GM23338 (cell line): ENCODE results near the gene ADCY3. TPM values are rescaled to one million over a fixed set of nuclear protein-coding genes. Genes with fewer than 3 reads are reported as not detected.

ENCODE experiments used
- ATAC-seq: fragments of 200-7000 bp; cut with Tn5 transposase; 3 replicates; pipeline ENCODE4 v1.9.1; 2020
- DNase-seq: peaks from one replicate; pipeline ENCODE4 v3.0.0-alpha.2; 2015; ENCODE audit warnings: low spot score
- H2AFZ ChIP-seq: fragments of 200-600 bp; sonication (generic); 2 replicates; pipeline ENCODE4 v1.8.0; 2016; ENCODE audit warnings: antibody characterized with exemption, mild to moderate bottlenecking, moderate library complexity
- H3F3A ChIP-seq: fragments of 200-600 bp; sonication (generic); replicated peaks from 2 replicates; pipeline ENCODE4 v1.8.0; 2017; ENCODE audit warnings: antibody characterized with exemption, mixed run types, low read depth
- H3K27ac ChIP-seq: fragments of 200-600 bp; sonication (generic); 2 replicates; pipeline ENCODE4 v1.6.1; 2016; ENCODE audit warnings: low read depth
- H3K27me3 ChIP-seq: fragments of 200-600 bp; sonication (generic); 2 replicates; pipeline ENCODE4 v1.8.0; 2016; ENCODE audit warnings: mild to moderate bottlenecking, mixed run types, moderate library complexity; ENCODE audit not compliant: insufficient read depth
- H3K36me3 ChIP-seq: fragments of 200-600 bp; sonication (generic); 2 replicates; pipeline ENCODE4 v1.8.0; 2016; ENCODE audit warnings: mild to moderate bottlenecking; ENCODE audit not compliant: insufficient read depth
- H3K4me1 ChIP-seq: fragments of 200-600 bp; sonication (generic); 2 replicates; pipeline ENCODE4 v1.8.0; 2016; ENCODE audit warnings: mild to moderate bottlenecking, moderate library complexity; ENCODE audit not compliant: insufficient read depth
- H3K4me2 ChIP-seq: fragments of 200-600 bp; sonication (generic); 2 replicates; pipeline ENCODE4 v1.7.1; 2017; ENCODE audit warnings: mixed run types
- H3K4me3 ChIP-seq: fragments of 200-600 bp; sonication (generic); 2 replicates; pipeline ENCODE4 v1.6.1; 2016; ENCODE audit warnings: mixed run types
- H3K79me2 ChIP-seq: fragments of 200-600 bp; sonication (generic); replicated peaks from 2 replicates; pipeline ENCODE4 v1.8.0; 2017; ENCODE audit warnings: mild to moderate bottlenecking; ENCODE audit not compliant: insufficient read depth
- H3K9me2 ChIP-seq: fragments of 200-600 bp; sonication (generic); 2 replicates; pipeline ENCODE4 v1.8.0; 2017; ENCODE audit not compliant: insufficient read depth
- H4K20me1 ChIP-seq: fragments of 200-600 bp; sonication (generic); replicated peaks from 2 replicates; pipeline ENCODE4 v1.8.0; 2017; ENCODE audit warnings: mild to moderate bottlenecking; ENCODE audit not compliant: insufficient read depth
- H3K27ac Mint-ChIP-seq: 2 replicates; pipeline ENCODE4 v1.8.0; 2020; ENCODE audit warnings: inconsistent platforms, mild to moderate bottlenecking, moderate library complexity, mixed read lengths
- H3K27me3 Mint-ChIP-seq: 3 replicates; pipeline ENCODE4 v1.8.0; 2022; ENCODE audit warnings: low read depth, mild to moderate bottlenecking, moderate library complexity, mixed read lengths, inconsistent platforms; ENCODE audit not compliant: insufficient read depth, poor library complexity
- H3K36me3 Mint-ChIP-seq: 3 replicates; pipeline ENCODE4 v1.8.0; 2021; ENCODE audit warnings: low read depth, mild to moderate bottlenecking, inconsistent platforms, moderate library complexity, mixed read lengths
- H3K4me1 Mint-ChIP-seq: 3 replicates; pipeline ENCODE4 v1.8.0; 2020; ENCODE audit warnings: mild to moderate bottlenecking, inconsistent platforms, mixed read lengths
- H3K4me3 Mint-ChIP-seq: 3 replicates; pipeline ENCODE4 v1.8.0; 2021; ENCODE audit warnings: moderate library complexity, mild to moderate bottlenecking, inconsistent platforms, mixed read lengths
- H3K9me3 Mint-ChIP-seq: 3 replicates; pipeline ENCODE4 v1.8.0; 2020; ENCODE audit warnings: moderate library complexity, mild to moderate bottlenecking, inconsistent platforms, mixed read lengths
- CREB1 ChIP-seq: fragments of 250-450 bp; sonication (Bioruptor Pico); IDR thresholded peaks from 2 replicates; pipeline ENCODE4 v1.5.0; 2020; ENCODE audit warnings: low read depth, mild to moderate bottlenecking, moderate library complexity
- EZH2 ChIP-seq: fragments of 200-600 bp; sonication (generic); IDR thresholded peaks from one replicate; pipeline ENCODE4 v1.8.0; 2017; ENCODE audit warnings: antibody characterized with exemption, mild to moderate bottlenecking, low read depth; ENCODE audit not compliant: unreplicated experiment
- EZH2phosphoT487 ChIP-seq: fragments of 200-600 bp; sonication (generic); IDR thresholded peaks from one replicate; pipeline ENCODE4 v1.8.1; 2018; ENCODE audit warnings: antibody characterized with exemption; ENCODE audit not compliant: unreplicated experiment
- JUNB ChIP-seq: IDR thresholded peaks from one replicate; pipeline ENCODE4 v1.6.1; 2016; ENCODE audit warnings: antibody characterized with exemption; ENCODE audit not compliant: unreplicated experiment
- POLR2AphosphoS5 ChIP-seq: IDR thresholded peaks from 2 replicates; pipeline ENCODE4 v1.6.1; 2016; ENCODE audit warnings: antibody characterized with exemption, low read depth
- ZNF114 ChIP-seq: fragments of 250-450 bp; sonication (Bioruptor Pico); IDR thresholded peaks from 2 replicates; pipeline ENCODE4 v1.5.0; 2020; ENCODE audit warnings: mild to moderate bottlenecking, moderate library complexity
- ZNF331 ChIP-seq: fragments of 250-450 bp; sonication (Bioruptor Pico); IDR thresholded peaks from 2 replicates; pipeline ENCODE4 v1.5.0; 2020; ENCODE audit warnings: low read depth, mild to moderate bottlenecking, moderate library complexity
- polyA plus RNA-seq: library from polyadenylated mRNA; unstranded; fragments of >200 nt; fragmentation: Nextera tagmentation; extraction: Ambion mirVana; gene quantifications from 2 replicates; pipeline ENCODE4 v1.2.1, GENCODE V29; 2016
- total RNA-seq: library from RNA; depleted of rRNA; stranded (reverse); fragments of >200 nt; shearing (Covaris generic); gene quantifications from 2 replicates; pipeline ENCODE4 v1.2.3, GENCODE V29; 2014
- TF ChIP-seq, protein P1 (sequence below): fragments of 250-450 bp; sonication (Bioruptor Pico); IDR thresholded peaks from 2 replicates; pipeline ENCODE4 v1.5.0; 2020; ENCODE audit warnings: mild to moderate bottlenecking, moderate library complexity
- TF ChIP-seq, protein P2 (sequence below): IDR thresholded peaks from 2 replicates; pipeline ENCODE4 v1.6.1; 2016; ENCODE audit warnings: antibody characterized with exemption
- TF ChIP-seq, protein P3 (sequence below): IDR thresholded peaks from one replicate; pipeline ENCODE4 v1.6.1; 2018; ENCODE audit warnings: antibody characterized with exemption; ENCODE audit not compliant: unreplicated experiment
- TF ChIP-seq, protein P4 (sequence below), 2 experiments: fragments of 200-600 bp in 1 of 2; sonication (generic) in 1 of 2; conservative IDR thresholded peaks; 2 replicates each; pipeline versions ENCODE4 v1.5.1 to v1.6.1; 2016 to 2017; ENCODE audit warnings: antibody characterized with exemption in 2 of 2, low read depth in 2 of 2, mild to moderate bottlenecking in 2 of 2, moderate library complexity in 1 of 2

The ADCY3 gene
- total and polyA plus RNA-seq, 2 experiments from 2014 or later, result 9.7 to 32.4 TPM

DNA sequence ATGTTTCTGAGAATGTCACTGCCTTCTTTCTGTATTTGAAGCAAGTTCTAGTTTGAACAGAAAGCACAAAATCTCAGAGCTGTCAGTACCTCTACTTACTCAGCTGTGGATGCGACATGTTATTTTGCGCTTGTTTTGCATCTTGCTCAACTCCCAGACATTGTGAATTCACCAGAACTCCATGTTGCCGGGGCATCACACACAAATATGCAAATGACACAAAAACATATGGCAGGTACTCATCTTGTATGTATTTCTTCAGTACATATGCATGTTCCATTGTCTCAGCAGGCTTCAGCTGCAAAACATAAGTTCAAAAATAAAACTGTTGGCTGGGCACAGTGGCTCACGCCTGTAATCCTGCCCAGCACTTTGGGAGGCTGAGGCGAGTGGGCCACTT lies 30.8 kb downstream of the ADCY3 start (continued):
- TF ChIP-seq, protein P1, sequence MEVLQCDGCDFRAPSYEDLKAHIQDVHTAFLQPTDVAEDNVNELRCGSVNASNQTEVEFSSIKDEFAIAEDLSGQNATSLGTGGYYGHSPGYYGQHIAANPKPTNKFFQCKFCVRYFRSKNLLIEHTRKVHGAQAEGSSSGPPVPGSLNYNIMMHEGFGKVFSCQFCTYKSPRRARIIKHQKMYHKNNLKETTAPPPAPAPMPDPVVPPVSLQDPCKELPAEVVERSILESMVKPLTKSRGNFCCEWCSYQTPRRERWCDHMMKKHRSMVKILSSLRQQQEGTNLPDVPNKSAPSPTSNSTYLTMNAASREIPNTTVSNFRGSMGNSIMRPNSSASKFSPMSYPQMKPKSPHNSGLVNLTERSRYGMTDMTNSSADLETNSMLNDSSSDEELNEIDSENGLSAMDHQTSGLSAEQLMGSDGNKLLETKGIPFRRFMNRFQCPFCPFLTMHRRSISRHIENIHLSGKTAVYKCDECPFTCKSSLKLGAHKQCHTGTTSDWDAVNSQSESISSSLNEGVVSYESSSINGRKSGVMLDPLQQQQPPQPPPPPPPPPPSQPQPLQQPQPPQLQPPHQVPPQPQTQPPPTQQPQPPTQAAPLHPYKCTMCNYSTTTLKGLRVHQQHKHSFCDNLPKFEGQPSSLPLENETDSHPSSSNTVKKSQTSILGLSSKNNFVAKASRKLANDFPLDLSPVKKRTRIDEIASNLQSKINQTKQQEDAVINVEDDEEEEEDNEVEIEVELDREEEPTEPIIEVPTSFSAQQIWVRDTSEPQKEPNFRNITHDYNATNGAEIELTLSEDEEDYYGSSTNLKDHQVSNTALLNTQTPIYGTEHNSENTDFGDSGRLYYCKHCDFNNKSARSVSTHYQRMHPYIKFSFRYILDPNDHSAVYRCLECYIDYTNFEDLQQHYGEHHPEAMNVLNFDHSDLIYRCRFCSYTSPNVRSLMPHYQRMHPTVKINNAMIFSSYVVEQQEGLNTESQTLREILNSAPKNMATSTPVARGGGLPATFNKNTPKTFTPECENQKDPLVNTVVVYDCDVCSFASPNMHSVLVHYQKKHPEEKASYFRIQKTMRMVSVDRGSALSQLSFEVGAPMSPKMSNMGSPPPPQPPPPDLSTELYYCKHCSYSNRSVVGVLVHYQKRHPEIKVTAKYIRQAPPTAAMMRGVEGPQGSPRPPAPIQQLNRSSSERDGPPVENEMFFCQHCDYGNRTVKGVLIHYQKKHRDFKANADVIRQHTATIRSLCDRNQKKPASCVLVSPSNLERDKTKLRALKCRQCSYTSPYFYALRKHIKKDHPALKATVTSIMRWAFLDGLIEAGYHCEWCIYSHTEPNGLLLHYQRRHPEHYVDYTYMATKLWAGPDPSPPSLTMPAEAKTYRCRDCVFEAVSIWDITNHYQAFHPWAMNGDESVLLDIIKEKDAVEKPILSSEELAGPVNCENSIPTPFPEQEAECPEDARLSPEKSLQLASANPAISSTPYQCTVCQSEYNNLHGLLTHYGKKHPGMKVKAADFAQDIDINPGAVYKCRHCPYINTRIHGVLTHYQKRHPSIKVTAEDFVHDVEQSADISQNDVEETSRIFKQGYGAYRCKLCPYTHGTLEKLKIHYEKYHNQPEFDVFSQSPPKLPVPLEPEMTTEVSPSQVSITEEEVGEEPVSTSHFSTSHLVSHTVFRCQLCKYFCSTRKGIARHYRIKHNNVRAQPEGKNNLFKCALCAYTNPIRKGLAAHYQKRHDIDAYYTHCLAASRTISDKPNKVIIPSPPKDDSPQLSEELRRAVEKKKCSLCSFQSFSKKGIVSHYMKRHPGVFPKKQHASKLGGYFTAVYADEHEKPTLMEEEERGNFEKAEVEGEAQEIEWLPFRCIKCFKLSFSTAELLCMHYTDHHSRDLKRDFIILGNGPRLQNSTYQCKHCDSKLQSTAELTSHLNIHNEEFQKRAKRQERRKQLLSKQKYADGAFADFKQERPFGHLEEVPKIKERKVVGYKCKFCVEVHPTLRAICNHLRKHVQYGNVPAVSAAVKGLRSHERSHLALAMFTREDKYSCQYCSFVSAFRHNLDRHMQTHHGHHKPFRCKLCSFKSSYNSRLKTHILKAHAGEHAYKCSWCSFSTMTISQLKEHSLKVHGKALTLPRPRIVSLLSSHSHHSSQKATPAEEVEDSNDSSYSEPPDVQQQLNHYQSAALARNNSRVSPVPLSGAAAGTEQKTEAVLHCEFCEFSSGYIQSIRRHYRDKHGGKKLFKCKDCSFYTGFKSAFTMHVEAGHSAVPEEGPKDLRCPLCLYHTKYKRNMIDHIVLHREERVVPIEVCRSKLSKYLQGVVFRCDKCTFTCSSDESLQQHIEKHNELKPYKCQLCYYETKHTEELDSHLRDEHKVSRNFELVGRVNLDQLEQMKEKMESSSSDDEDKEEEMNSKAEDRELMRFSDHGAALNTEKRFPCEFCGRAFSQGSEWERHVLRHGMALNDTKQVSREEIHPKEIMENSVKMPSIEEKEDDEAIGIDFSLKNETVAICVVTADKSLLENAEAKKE (CRISPR knock-in tag), result no peak
- no peak for TF ChIP-seq ZNF114 (CRISPR knock-in tag)
- TF ChIP-seq POLR2AphosphoS5, result no peak
- TF ChIP-seq, protein P2, sequence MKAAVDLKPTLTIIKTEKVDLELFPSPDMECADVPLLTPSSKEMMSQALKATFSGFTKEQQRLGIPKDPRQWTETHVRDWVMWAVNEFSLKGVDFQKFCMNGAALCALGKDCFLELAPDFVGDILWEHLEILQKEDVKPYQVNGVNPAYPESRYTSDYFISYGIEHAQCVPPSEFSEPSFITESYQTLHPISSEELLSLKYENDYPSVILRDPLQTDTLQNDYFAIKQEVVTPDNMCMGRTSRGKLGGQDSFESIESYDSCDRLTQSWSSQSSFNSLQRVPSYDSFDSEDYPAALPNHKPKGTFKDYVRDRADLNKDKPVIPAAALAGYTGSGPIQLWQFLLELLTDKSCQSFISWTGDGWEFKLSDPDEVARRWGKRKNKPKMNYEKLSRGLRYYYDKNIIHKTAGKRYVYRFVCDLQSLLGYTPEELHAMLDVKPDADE, result no peak
- no peak for TF ChIP-seq EZH2

DNA sequence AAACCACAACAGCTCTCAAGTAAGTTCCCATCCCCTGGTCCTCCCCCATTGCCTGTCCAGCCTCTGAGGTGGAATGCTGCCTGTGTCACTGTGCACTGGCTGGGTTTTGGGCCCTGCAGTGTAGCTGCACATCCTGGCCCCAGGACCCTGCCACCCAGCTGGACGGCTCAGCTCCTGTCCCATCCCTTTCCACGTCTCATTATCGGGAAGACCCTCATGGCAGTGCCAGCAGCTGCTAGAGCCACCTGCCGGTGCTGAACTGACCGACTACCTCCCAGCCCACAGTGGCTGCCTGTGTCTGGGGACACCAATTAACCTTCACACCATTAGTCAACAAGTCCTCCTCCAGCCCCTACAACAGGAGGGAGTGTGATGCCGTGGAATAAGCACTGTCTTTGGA lies 31.9 kb downstream of the ADCY3 start:
- Mint-ChIP-seq H3K4me1 (peaks cover 18% of the 10 kb centered on the region), H3K27me3 (peaks cover 4% of the 10 kb centered on the region), H3K27ac (peak overlapping the region; percentile 11; the same call in 1 of the 2 replicates), H3K9me3 (peaks cover 3% of the 10 kb centered on the region; the same call in 2 of the 3 replicates), H3K36me3 (no peaks in the 10 kb centered on the region; the same call in 1 of the 3 replicates), H3K4me3 (no peak overlapping the region)
- H4K20me1 ChIP-seq, result no peaks in the 10 kb centered on the region; the same call in 1 of the 2 replicates
- no peaks in the 10 kb centered on the region for H3F3A ChIP-seq
- no peak overlapping the region for H3K4me3 ChIP-seq
- no peaks in the 10 kb centered on the region for H3K79me2 ChIP-seq
- H3K4me1 ChIP-seq, result no peaks in the 10 kb centered on the region
- no peak overlapping the region for H3K27ac ChIP-seq
- ATAC-seq (no peak), DNase-seq (no peak)
- no peaks in the 10 kb centered on the region; the same call in 1 of the 2 replicates for H3K36me3 ChIP-seq
- H2AFZ ChIP-seq, result no peak overlapping the region
- no peaks in the 10 kb centered on the region for H3K27me3 ChIP-seq
- no peak overlapping the region for H3K4me2 ChIP-seq
- H3K9me2 ChIP-seq, result no peaks in the 10 kb centered on the region; the same call in 1 of the 2 replicates
- TF ChIP-seq CREB1 (CRISPR knock-in tag), result no peak
- no peak for TF ChIP-seq EZH2
- TF ChIP-seq EZH2phosphoT487, result no peak
- TF ChIP-seq ZNF331, result no peak
- TF ChIP-seq, protein P3, sequence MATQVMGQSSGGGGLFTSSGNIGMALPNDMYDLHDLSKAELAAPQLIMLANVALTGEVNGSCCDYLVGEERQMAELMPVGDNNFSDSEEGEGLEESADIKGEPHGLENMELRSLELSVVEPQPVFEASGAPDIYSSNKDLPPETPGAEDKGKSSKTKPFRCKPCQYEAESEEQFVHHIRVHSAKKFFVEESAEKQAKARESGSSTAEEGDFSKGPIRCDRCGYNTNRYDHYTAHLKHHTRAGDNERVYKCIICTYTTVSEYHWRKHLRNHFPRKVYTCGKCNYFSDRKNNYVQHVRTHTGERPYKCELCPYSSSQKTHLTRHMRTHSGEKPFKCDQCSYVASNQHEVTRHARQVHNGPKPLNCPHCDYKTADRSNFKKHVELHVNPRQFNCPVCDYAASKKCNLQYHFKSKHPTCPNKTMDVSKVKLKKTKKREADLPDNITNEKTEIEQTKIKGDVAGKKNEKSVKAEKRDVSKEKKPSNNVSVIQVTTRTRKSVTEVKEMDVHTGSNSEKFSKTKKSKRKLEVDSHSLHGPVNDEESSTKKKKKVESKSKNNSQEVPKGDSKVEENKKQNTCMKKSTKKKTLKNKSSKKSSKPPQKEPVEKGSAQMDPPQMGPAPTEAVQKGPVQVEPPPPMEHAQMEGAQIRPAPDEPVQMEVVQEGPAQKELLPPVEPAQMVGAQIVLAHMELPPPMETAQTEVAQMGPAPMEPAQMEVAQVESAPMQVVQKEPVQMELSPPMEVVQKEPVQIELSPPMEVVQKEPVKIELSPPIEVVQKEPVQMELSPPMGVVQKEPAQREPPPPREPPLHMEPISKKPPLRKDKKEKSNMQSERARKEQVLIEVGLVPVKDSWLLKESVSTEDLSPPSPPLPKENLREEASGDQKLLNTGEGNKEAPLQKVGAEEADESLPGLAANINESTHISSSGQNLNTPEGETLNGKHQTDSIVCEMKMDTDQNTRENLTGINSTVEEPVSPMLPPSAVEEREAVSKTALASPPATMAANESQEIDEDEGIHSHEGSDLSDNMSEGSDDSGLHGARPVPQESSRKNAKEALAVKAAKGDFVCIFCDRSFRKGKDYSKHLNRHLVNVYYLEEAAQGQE, result no peak
- TF ChIP-seq, protein P4, sequence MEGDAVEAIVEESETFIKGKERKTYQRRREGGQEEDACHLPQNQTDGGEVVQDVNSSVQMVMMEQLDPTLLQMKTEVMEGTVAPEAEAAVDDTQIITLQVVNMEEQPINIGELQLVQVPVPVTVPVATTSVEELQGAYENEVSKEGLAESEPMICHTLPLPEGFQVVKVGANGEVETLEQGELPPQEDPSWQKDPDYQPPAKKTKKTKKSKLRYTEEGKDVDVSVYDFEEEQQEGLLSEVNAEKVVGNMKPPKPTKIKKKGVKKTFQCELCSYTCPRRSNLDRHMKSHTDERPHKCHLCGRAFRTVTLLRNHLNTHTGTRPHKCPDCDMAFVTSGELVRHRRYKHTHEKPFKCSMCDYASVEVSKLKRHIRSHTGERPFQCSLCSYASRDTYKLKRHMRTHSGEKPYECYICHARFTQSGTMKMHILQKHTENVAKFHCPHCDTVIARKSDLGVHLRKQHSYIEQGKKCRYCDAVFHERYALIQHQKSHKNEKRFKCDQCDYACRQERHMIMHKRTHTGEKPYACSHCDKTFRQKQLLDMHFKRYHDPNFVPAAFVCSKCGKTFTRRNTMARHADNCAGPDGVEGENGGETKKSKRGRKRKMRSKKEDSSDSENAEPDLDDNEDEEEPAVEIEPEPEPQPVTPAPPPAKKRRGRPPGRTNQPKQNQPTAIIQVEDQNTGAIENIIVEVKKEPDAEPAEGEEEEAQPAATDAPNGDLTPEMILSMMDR (conservative IDR thresholded peaks at IDR 0.05; ENCODE audit: low read depth in 2 of 2), result no peak
- no peak for TF ChIP-seq JUNB
- TF ChIP-seq POLR2AphosphoS5, result no peak
